ENCODE results near the gene PREX1.

PREX1 gene

DNA sequence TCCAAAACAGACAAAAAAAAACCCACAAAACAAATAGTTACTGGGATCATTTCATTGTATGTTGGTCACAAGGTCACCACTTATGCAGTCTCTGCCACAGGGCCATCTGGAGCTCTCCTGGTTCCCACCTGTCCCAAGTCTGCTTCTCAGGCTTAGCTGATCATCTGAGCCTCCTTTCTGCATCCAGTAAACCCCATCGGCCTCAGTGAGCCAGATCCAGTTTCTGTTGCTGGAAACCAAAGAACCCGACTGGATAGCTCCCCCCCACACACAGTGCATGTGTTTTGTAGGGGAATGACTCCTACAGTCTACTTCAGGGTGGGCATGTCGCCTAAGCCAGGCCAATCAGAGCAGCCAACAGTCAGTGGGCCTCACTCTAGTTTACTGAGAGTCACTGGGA, 233.3 kb downstream of the PREX1 start:
- in situ Hi-C loops (cut with HindIII; ENCODE audit: low pct_ligation_motif_present, low sequenced_read_pairs) = no loop called here
- TF ChIP-seq, protein P1, sequence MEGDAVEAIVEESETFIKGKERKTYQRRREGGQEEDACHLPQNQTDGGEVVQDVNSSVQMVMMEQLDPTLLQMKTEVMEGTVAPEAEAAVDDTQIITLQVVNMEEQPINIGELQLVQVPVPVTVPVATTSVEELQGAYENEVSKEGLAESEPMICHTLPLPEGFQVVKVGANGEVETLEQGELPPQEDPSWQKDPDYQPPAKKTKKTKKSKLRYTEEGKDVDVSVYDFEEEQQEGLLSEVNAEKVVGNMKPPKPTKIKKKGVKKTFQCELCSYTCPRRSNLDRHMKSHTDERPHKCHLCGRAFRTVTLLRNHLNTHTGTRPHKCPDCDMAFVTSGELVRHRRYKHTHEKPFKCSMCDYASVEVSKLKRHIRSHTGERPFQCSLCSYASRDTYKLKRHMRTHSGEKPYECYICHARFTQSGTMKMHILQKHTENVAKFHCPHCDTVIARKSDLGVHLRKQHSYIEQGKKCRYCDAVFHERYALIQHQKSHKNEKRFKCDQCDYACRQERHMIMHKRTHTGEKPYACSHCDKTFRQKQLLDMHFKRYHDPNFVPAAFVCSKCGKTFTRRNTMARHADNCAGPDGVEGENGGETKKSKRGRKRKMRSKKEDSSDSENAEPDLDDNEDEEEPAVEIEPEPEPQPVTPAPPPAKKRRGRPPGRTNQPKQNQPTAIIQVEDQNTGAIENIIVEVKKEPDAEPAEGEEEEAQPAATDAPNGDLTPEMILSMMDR (IDR thresholded peaks at IDR 0.05; ENCODE audit: low read depth, low read length, missing control alignments) = no peak
- no peak for DNase-seq
- Histone ChIP-seq H3K4me3 (ENCODE audit: low read depth, low read length) (no peak overlapping the region), H3K27me3 (replicated peaks) (no peaks in the 10 kb centered on the region), H3K27ac (no peak overlapping the region), H3K36me3 (replicated peaks) (no peaks in the 10 kb centered on the region)

DNA sequence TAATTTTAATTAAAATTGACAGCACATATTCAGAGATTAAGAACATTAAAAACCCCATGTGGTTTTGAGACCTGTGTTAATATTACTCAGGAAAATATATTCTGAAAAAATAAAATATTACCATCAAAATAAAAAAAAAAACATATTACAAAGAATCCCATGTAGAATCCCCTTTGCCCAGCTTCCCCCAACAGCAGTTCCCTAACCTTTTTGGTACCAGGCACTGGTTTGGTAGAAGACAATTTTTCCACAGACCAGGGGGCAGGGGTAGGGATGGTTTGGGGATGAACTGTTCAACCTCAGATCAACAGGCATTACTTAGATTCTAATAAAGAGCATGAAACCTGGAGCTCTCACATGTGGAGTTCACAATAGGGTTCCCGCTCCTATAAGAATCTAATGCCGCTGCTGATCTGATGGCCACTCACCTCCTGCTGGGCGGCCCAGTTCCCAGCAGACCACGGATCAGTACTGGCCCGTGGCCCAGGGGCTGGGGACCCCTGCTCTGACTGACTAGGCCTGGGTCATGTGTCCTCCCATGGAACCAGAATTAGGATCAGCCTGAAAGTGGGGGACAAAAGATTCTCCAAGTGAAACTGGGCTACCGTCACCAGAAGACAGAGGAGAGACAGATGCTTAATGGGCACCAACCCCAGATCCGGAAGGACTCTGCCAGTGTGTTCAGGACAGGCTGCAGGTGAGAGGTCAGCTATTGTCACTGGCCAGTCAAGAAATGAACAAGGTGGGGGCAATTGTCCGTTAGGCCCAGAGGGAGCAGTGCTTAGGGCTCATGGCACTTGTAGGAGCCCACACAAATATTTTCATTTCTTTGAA, 235.5 kb downstream of the PREX1 start:
- no peak for DNase-seq

DNA sequence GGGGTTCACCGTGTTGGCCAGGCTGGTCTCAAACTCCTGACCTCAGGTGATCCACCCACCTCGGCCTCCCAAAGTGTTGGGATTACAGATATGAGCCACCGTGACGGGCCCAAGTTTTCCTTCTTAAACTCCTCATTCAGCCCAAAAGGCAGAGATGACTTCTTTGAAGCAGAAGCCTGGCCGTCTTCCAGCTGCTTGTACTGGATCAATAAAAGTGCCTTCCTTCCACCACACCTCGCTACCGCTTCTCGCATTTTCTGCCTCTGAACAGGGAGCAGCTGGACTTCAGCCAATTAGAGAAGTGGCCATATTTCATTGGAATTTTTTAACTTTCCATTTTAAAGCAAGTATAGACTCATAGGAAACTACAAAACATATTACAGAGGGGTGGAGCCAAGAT, 241.1 kb downstream of the PREX1 start:
- no peaks in the 10 kb centered on the region for H3K36me3 ChIP-seq (replicated peaks)
- no peak for DNase-seq
- TF ChIP-seq, protein P1 (IDR thresholded peaks at IDR 0.05; ENCODE audit: low read depth, low read length, missing control alignments) = no peak
- no peak overlapping the region for H3K4me3 ChIP-seq (ENCODE audit: low read depth, low read length)
- no peaks in the 10 kb centered on the region for H3K27me3 ChIP-seq (replicated peaks)
- in situ Hi-C loops (cut with HindIII; ENCODE audit: low pct_ligation_motif_present, low sequenced_read_pairs) = no loop called here
- H3K27ac ChIP-seq = no peak overlapping the region

More for the DNA sequence above, 235.5 kb downstream of the PREX1 start:
- Histone ChIP-seq H3K27ac (no peak overlapping the region), H3K27me3 (replicated peaks) (no peaks in the 10 kb centered on the region), H3K4me3 (ENCODE audit: low read depth, low read length) (no peak overlapping the region), H3K36me3 (replicated peaks) (no peaks in the 10 kb centered on the region)
- TF ChIP-seq, protein P1 (IDR thresholded peaks at IDR 0.05; ENCODE audit: low read depth, low read length, missing control alignments) = no peak
- in situ Hi-C loops (cut with HindIII; ENCODE audit: low pct_ligation_motif_present, low sequenced_read_pairs) = no loop called here

DNA sequence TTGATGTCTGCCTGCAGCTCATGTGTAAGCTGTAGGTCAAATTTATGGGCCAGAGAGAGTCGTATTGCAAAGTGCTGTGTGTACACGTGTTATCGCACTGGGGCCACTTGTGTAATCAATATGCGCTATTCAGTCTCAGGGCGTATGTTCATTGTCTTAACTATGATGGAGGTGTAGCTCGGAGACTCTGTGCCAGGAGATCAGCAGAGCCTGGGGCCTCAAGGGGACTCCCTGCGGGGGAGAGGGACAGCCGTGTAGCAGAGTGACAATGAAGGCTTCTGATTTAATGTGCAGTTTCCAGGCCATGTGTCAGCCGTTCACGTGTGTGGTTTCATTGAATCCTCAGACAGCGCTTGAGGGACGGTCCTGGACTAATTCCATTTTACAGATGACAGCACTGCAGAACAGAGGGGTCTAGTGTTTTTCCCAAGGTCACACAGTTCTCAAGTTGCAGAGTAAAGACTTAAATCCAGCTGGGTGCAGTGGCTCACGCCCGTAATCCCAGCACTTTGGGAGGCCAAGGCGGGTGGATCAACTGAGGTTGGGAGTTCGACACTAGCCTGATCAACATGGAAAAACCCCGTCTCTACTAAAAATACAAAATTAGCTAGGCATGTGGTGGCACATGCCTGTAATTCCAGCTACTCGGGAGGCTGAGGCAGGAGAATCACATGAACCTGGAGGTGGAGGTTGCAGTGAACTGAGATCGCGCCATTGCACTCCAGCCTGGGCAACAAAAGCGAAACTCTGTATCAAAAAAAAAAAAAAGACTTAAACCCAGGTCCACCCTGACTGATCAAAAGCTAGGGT, 242.5 kb downstream of the PREX1 start:
- Histone ChIP-seq H3K27ac (no peak overlapping the region), H3K4me3 (ENCODE audit: low read depth, low read length) (no peak overlapping the region), H3K36me3 (replicated peaks) (no peaks in the 10 kb centered on the region), H3K27me3 (replicated peaks) (no peaks in the 10 kb centered on the region)
- in situ Hi-C loops (cut with HindIII; ENCODE audit: low pct_ligation_motif_present, low sequenced_read_pairs) = no loop called here
- TF ChIP-seq, protein P1 (IDR thresholded peaks at IDR 0.05; ENCODE audit: low read depth, low read length, missing control alignments) = no peak
- no peak for DNase-seq

DNA sequence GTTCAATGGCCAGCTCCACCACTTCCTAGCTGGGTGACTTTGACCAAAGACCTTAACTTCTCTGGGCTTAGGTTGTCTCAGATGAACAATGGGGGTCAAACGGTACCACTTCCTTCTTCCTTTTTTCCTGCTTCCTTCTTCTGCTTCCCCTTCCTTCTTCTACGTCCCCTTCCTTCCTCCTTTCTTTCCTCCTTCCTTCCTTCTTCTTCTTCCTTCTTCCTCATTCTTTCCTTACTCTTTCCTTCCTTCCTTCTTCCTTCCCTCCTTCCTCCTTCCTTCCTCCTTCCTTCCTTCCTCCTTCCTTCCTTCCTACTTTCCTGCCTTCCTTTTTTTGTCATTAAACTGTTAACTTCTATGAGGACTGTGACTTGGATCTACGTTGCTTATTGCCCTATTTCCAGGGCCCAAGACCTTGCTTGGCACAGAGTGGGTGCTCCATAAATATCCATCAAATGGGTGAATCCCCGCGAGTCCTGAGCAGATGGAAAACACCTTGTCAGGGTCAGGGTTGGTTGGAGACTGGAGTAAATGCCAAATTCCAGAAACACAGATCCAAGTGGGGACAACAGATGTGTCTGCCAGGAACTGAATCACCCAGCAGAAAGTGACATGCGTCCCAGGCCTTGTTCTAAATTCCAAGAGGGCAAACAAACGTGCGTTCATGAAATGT, 243.3 kb downstream of the PREX1 start:
- no peak for DNase-seq
- in situ Hi-C loops (cut with HindIII; ENCODE audit: low pct_ligation_motif_present, low sequenced_read_pairs) = no loop called here
- Histone ChIP-seq H3K27ac (no peak overlapping the region), H3K36me3 (replicated peaks) (no peaks in the 10 kb centered on the region), H3K27me3 (replicated peaks) (no peaks in the 10 kb centered on the region), H3K4me3 (ENCODE audit: low read depth, low read length) (no peak overlapping the region)
- TF ChIP-seq, protein P1 (IDR thresholded peaks at IDR 0.05; ENCODE audit: low read depth, low read length, missing control alignments) = no peak
